ENCODE data around the gene ACHE. TPM values are rescaled to one million over a fixed set of nuclear protein-coding genes. Genes with fewer than 3 reads are reported as not detected.
"Not testable (repeated sequence)": the region's sequence is repeated elsewhere in the genome, so short reads cannot be mapped to it uniquely, and the experiment has no call there.

Gene ACHE
- total RNA-seq, 1 donor from 2014 or later: 0.09 TPM

DNA sequence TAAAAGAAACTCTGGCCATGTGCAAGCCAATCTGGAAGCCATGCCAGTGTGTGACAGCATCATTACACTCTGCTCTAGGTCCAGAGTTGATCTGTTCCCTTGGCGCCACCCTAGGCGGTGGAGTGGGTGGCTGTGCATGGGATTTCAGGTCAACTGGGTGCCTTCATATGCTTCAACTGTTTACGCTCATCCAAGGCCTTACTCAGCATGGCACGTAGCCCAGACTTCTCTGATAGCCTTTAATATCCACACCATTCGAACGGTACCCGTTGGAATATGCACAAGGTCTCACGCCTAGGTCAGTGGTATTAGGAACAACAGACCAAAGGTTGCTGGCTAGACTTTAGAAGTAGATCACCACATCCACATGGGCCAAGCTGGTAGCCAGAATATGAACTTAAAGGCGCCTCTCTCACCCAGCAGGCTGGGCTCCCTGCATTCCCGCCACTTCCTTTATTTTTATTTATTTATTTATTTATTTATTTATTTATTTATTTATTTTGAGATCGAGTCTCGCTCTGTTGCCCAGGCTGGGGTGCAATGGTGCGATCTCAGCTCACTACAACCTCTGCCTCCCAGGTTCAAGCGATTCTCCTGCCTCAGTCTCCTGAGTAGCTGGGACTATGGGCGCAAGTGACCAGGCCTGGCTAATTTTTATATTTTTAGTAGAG is 18.7 kb upstream of the ACHE start:
- Mint-ChIP-seq H3K9me3 (no peaks in the 10 kb centered on the region), H3K4me3 (ENCODE audit: low read depth) (no peak overlapping the region), H3K4me1 (ENCODE audit: low read depth) (no peaks in the 10 kb centered on the region), H3K36me3 (ENCODE audit: low read depth) (no peaks in the 10 kb centered on the region), H3K27ac (no peak overlapping the region), H3K27me3 (ENCODE audit: low read depth) (no peaks in the 10 kb centered on the region)
- no peak for DNase-seq (ENCODE audit: low spot score)
- intact Hi-C loops (cut with micrococcal nuclease): no loop called here

DNA sequence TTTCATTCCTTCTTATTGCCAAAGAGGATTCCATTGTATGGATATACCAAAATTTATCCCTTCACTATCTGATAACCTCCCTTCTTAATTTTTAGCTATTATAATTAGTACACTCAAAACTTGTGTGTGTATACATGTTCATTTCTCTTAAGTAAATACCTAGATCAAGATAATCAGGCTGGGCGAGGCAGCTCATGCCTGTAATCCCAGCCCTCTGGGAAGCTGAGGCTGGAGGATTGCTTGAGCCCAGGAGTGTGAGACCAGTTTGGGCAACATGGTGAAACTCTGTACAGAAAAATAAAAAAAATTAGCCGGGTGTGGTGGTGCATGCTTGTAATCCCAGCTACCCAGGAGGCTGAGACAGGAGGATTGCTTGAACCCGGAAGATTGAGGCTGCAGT is 15.8 kb upstream of the ACHE start:
- H3K4me1 Mint-ChIP-seq (ENCODE audit: low read depth): no peaks in the 10 kb centered on the region
- no peaks in the 10 kb centered on the region for H3K27me3 Mint-ChIP-seq (ENCODE audit: low read depth)
- no peak overlapping the region for H3K27ac Mint-ChIP-seq
- no peaks in the 10 kb centered on the region for H3K36me3 Mint-ChIP-seq (ENCODE audit: low read depth)
- H3K4me3 Mint-ChIP-seq (ENCODE audit: low read depth): no peak overlapping the region
- DNase-seq (ENCODE audit: low spot score): no peak
- intact Hi-C loops (cut with micrococcal nuclease): no loop called here
- H3K9me3 Mint-ChIP-seq: no peaks in the 10 kb centered on the region

DNA sequence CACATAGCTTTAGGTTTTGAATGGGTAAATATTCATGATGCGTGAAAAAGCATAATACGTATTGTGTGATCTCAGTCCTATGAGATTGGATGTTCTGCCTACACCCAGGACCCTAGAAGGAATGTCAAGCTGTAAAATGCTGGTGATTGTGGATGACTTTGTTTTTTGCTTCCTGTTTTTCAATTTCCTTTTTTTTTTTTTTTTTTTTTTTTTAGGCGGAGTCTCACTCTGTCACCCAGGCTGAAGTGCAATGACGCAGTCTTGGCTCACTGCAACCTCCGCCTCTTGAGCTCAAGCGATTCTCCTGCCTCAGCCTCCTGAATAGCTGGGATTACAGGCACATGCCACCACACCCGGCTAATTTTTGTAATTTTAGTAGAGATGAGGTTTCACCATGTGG is 14.8 kb upstream of the ACHE start:
- H3K4me3 Mint-ChIP-seq (ENCODE audit: low read depth); H3K27ac Mint-ChIP-seq; H3K4me1 Mint-ChIP-seq (ENCODE audit: low read depth); intact Hi-C loops (cut with micrococcal nuclease); DNase-seq (ENCODE audit: low spot score); H3K27me3 Mint-ChIP-seq (ENCODE audit: low read depth); H3K36me3 Mint-ChIP-seq (ENCODE audit: low read depth); H3K9me3 Mint-ChIP-seq: not testable (repeated sequence)

DNA sequence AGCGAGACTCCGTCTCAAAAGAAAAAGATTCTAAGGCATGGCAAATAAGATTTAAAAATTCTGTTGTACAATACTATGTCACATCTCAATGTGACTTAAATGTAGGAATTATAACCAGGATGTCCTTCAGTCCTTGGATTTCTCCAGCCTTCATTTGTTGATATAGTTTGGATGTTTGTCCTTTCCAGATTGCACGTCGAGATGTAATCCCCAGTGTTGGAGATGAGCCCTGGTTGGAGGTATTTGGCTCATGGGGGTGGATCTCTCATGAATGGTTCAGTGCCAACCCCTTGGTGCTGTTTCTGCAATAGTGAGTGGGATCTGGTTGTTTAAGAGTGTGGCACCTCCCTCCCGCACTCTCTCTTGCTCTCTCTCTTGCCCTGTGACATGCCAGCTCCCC is 12.8 kb upstream of the ACHE start:
- H3K36me3 Mint-ChIP-seq (ENCODE audit: low read depth): no peaks in the 10 kb centered on the region
- no peak for DNase-seq (ENCODE audit: low spot score)
- H3K4me3 Mint-ChIP-seq (ENCODE audit: low read depth): no peak overlapping the region
- no peaks in the 10 kb centered on the region for H3K4me1 Mint-ChIP-seq (ENCODE audit: low read depth)
- intact Hi-C loops (cut with micrococcal nuclease): no loop called here
- no peak overlapping the region for H3K27ac Mint-ChIP-seq
- peaks cover 3% of the 10 kb centered on the region for H3K27me3 Mint-ChIP-seq (ENCODE audit: low read depth)
- no peaks in the 10 kb centered on the region for H3K9me3 Mint-ChIP-seq

DNA sequence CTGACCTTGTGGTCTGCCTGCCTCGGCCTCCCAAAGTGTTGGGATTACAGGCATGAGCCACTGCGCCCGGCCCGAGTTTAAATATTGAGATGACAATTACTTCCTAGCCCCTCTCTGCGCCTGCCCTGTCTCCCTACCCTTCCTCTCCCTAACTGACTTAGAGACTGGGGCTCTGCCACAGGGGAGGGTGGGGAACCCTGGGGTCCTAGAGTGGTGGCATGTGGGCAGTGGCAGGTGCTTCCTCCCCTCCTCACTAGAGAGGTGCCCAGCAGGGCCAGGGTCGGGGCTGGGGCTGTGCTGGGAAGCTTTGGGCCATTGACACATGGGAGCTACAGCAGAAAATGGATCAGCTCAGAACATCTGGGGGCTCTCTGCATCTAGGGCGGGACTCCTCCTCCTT is 7.0 kb upstream of the ACHE start:
- intact Hi-C loops (cut with micrococcal nuclease): no loop called here

DNA sequence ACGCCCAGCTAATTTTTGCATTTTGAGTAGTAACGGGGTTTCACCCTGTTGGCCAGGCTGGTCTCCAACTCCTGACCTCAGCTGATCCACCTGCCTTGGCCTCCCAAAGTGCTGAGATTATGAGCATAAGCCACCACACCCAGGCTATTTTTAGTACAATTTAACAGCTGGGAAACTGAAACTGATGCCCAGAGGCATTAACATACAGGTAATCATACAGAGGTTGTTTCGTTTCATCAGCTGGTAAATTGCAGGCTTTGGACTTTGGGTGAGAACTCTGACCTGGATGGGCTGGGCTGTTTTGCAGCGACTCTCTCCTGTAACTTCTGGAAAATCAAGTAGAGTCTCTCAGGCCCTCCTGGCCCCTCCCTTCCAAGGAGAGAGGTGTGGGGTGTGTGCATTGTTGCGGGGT is 6.2 kb upstream of the ACHE start:
- intact Hi-C loops (cut with micrococcal nuclease): no loop called here
- no peaks in the 10 kb centered on the region for H3K36me3 Mint-ChIP-seq (ENCODE audit: low read depth)
- H3K9me3 Mint-ChIP-seq: no peaks in the 10 kb centered on the region
- no peak overlapping the region for H3K27ac Mint-ChIP-seq
- H3K4me1 Mint-ChIP-seq (ENCODE audit: low read depth): no peaks in the 10 kb centered on the region
- DNase-seq (ENCODE audit: low spot score): no peak
- no peak overlapping the region for H3K4me3 Mint-ChIP-seq (ENCODE audit: low read depth)
- H3K27me3 Mint-ChIP-seq (ENCODE audit: low read depth): peaks cover 20% of the 10 kb centered on the region

More for the DNA sequence above, 7.0 kb upstream of the ACHE start:
- Mint-ChIP-seq H3K4me1 (ENCODE audit: low read depth) (no peaks in the 10 kb centered on the region), H3K9me3 (no peaks in the 10 kb centered on the region), H3K27me3 (ENCODE audit: low read depth) (peaks cover 15% of the 10 kb centered on the region), H3K4me3 (ENCODE audit: low read depth) (no peak overlapping the region), H3K36me3 (ENCODE audit: low read depth) (no peaks in the 10 kb centered on the region), H3K27ac (no peak overlapping the region)
- DNase-seq (ENCODE audit: low spot score): no peak

DNA sequence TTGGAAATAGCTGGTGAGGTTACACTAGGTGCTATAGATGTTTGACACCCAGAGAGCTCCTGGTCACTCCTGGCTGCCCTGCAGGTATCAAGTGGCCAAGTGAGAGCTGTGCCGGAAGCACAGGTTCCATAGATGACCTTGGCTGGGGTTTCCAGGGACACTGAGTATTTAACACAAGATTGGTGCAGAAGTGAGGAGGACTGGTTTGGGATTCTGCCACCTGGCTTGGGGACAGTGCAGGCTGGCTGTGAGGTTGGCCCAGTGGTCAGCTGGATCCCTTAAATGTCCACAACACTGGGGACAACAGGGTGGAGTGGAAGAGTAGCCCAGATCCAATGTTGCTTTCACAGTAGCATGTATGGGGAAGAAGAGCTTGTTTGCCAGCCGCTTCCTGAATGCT is 5.3 kb upstream of the ACHE start:
- Mint-ChIP-seq H3K27me3 (ENCODE audit: low read depth) (peaks cover 26% of the 10 kb centered on the region), H3K4me3 (ENCODE audit: low read depth) (no peak overlapping the region), H3K36me3 (ENCODE audit: low read depth) (no peaks in the 10 kb centered on the region), H3K4me1 (ENCODE audit: low read depth) (peaks cover 3% of the 10 kb centered on the region), H3K9me3 (no peaks in the 10 kb centered on the region), H3K27ac (no peak overlapping the region)
- DNase-seq (ENCODE audit: low spot score): no peak
- intact Hi-C loops (cut with micrococcal nuclease): no loop called here

DNA sequence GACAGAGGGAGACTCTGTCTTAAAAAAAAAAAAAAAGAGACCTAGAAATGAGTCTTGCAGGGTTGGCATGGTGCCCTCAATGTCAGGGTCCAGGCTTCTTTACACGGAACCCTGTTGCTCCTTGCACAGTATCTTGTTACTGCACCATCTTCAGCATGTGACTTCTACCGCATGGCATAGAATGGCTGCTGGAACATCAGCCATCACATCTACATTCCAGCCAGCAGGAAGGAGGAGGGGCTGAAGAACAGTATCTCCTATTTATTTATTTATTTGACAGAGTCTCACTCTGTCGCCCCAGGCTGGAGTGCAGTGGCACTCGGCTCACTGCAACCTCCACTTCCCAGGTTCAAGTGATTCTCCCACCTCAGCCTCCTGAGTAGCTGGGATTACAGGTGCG is 3.7 kb upstream of the ACHE start:
- Mint-ChIP-seq H3K27ac (no peak overlapping the region), H3K27me3 (ENCODE audit: low read depth) (peaks cover 29% of the 10 kb centered on the region), H3K9me3 (no peaks in the 10 kb centered on the region), H3K36me3 (ENCODE audit: low read depth) (no peaks in the 10 kb centered on the region), H3K4me3 (ENCODE audit: low read depth) (no peak overlapping the region), H3K4me1 (ENCODE audit: low read depth) (peaks cover 5% of the 10 kb centered on the region)
- intact Hi-C loops (cut with micrococcal nuclease): no loop called here
- no peak for DNase-seq (ENCODE audit: low spot score)

DNA sequence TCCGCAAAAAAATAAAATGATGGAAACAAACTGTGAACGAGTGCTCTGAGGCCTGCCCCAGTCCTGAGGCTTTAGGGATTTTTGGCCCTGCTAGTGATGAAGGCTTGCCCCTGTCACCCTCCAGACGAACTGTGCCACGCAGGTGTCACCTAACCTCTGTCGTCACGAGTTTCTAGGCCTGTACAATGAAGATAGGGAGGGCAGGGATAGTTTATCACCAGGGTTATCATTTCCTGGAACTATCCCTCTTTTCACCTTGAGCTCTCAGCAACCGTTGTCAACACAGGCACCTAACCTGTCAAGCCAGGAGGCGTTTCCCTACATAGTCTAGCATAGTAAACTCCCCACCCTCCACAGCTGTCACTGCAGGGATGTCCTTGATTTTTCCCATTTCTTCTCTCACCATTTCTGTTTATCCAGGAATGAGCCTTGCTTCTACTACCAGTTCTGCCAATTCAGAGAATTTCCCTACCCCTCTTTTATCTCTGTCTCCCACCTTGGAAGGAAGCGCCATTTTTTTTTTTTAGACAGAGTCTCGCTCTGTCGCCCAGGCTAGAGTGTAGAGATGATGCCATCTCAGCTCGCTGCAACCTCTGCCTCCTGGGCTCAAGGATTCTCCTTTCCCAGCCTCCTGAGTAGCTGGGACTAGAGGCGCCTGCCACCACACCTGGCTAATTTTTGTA is 2.2 kb upstream of the ACHE start:
- intact Hi-C loops (cut with micrococcal nuclease): loop anchor here (1.0 kb wide), 2 partner anchors 161 to 179 kb away; no protein-coding TSS in a partner anchor
- H3K9me3 Mint-ChIP-seq: no peaks in the 10 kb centered on the region
- H3K27ac Mint-ChIP-seq: no peak overlapping the region
- H3K4me1 Mint-ChIP-seq (ENCODE audit: low read depth): peaks cover 5% of the 10 kb centered on the region
- no peak overlapping the region for H3K4me3 Mint-ChIP-seq (ENCODE audit: low read depth)
- H3K27me3 Mint-ChIP-seq (ENCODE audit: low read depth): peaks cover 37% of the 10 kb centered on the region
- no peaks in the 10 kb centered on the region for H3K36me3 Mint-ChIP-seq (ENCODE audit: low read depth)
- no peak for DNase-seq (ENCODE audit: low spot score)

DNA sequence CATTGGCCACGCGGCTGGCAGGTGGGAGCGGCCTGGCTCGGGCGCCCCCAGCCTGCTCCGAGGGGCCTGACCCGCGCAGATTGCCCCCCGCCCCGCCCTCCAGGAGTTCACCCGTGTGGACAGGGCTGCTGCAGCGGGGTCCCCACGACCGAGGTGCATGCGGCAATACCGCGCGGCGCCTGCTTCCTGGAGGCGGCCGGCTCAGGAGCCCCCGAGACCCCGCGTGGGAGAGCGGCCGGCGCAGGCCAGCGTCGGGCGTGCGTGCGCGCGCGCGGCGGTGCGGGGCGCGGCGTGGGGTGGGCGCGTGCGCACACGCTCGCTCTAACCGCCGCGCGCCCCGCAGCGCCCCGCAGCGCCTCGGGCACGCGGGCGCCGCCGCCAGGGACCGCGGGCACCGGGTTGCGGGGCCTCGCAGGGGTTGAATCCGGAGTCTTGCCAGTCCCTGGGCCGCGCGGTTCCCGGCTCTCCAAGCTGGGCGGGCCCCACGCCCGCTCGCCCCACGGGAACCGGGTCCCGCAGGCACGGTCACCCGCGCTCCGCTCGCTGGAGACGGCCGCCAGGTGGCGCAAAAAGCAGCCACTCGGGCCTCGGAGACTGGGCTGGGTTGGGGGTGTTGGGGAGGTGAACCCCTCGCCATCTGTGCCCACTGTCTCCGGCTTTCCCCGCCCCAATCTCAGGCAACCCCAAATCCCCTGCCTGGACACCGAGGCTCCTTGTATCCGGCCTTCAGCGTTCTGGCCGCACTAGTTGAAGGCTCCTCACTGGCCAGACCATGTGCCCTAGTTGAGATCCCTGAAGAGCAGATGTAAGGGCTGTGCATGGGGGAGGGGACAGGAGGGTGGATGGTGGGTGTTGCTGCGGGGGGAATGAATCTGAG is 1.3 kb upstream of the ACHE start:
- peaks cover 45% of the 10 kb centered on the region for H3K27me3 Mint-ChIP-seq (ENCODE audit: low read depth)
- no peak for DNase-seq (ENCODE audit: low spot score)
- peaks cover 5% of the 10 kb centered on the region for H3K4me1 Mint-ChIP-seq (ENCODE audit: low read depth)
- intact Hi-C loops (cut with micrococcal nuclease): loop anchor here (1.0 kb wide), 2 partner anchors 162 to 180 kb away; no protein-coding TSS in a partner anchor
- peak overlapping the region; percentile 21 for H3K4me3 Mint-ChIP-seq (ENCODE audit: low read depth)
- H3K36me3 Mint-ChIP-seq (ENCODE audit: low read depth): no peaks in the 10 kb centered on the region
- H3K9me3 Mint-ChIP-seq: no peaks in the 10 kb centered on the region
- no peak overlapping the region for H3K27ac Mint-ChIP-seq

DNA sequence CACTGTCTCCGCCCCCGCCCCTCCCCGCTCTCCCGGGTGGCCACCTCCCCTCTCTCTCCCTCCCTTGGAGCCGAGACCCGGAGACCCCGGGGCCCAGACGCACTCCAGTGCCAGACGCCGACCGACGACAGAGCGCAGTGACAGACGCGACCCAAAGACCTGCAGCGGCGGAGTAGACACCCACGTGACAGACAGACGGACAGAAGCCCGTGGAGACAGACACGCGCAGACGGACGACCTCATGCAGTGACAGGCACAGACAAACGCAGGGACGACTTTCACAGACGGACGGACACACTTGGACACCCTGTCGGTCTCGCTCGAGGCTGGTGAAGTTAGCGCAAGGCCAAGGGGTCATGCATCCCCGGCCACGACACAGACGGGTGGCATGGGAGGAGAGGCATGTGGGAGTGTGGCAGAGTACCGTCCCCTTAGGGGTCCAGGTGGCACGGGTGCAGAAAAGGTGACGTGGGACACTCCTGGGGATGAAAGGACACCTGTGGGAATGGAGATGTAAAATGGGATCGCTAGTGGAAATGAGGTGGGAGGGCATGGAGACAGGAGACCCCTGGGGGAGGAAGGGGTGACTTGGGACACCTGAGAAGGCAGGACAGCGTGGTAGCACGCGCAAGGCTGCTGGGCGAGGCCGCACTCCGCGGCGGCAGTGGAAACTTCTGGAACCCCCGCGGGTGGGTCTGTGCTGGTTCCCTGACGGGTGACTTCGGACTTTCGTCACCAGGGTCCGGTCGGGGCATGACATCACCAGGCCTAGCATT is 456 bp upstream of the ACHE start:
- no peaks in the 10 kb centered on the region for H3K9me3 Mint-ChIP-seq
- H3K27me3 Mint-ChIP-seq (ENCODE audit: low read depth): peaks cover 51% of the 10 kb centered on the region
- intact Hi-C loops (cut with micrococcal nuclease): no loop called here
- no peaks in the 10 kb centered on the region for H3K36me3 Mint-ChIP-seq (ENCODE audit: low read depth)
- H3K4me1 Mint-ChIP-seq (ENCODE audit: low read depth): peaks cover 9% of the 10 kb centered on the region
- no peak overlapping the region for H3K27ac Mint-ChIP-seq
- peak overlapping the region; percentile 63 for H3K4me3 Mint-ChIP-seq (ENCODE audit: low read depth)
- no peak for DNase-seq (ENCODE audit: low spot score)

DNA sequence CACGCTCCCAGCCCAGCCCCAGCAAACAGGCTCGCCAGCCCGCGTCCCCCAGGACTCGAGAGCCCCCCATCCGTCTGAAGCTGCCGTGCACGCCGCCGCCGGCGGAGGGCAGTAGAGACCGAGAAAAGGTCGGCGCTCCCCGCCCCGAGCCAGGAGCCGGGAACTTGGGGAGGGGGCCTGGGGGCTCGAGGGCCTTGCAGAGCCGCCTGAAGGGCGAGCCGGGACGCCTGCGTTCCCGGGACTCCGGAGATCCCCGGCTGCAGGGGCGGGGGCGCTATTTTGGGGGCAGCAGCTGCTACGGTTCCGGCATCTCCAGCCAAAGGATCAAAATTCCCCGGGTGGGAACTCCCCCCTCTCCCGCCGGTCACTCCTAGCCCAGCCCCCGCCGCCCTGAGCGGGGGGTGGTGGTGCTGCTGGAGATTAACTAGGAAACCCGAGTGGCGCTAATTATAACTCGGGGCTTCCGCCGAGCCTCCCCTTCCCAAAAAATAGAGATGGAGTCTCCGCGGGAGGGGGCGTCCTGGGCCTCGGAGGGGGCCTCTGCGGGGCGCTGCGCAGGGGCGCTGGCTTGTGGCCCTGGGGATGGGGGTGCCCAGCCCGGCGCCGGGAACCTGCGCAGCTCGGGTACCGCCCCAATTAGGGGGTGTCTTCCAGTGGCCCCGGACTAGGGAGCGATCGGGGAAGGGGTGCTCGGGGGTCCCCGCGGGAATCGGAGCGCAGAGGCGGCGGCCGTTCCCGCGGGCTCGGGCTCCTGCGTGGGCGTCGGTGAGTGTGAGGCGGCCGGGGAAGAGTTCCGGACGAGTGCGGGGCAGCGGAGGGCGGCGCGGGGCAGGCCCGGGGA is 608 bp downstream of the ACHE start:
- peaks cover 53% of the 10 kb centered on the region for H3K27me3 Mint-ChIP-seq (ENCODE audit: low read depth)
- intact Hi-C loops (cut with micrococcal nuclease): no loop called here

More for the DNA sequence above, 608 bp downstream of the ACHE start:
- H3K27ac Mint-ChIP-seq: no peak overlapping the region
- no peak overlapping the region for H3K4me3 Mint-ChIP-seq (ENCODE audit: low read depth)
- no peak for DNase-seq (ENCODE audit: low spot score)
- H3K4me1 Mint-ChIP-seq (ENCODE audit: low read depth): peaks cover 16% of the 10 kb centered on the region
- no peaks in the 10 kb centered on the region for H3K9me3 Mint-ChIP-seq
- no peaks in the 10 kb centered on the region for H3K36me3 Mint-ChIP-seq (ENCODE audit: low read depth)
